NCI-H345 (cell line): Measurements from ENCODE around the gene CD79A.

ENCODE experiments used
- DNase-seq: peaks from one replicate; lab custom pipeline; 2025; lab: John Stamatoyannopoulos, UW

Gene CD79A

GRCh38 chr19:41883821-41884733 is 7.0 kb downstream of the CD79A start:
- DNase-seq: peak; percentile 95

GRCh38 chr19:41886761-41887710 is 10.0 kb downstream of the CD79A start:
- DNase-seq: no peak

GRCh38 chr19:41887711-41888382 is 10.8 kb downstream of the CD79A start:
- no peak for DNase-seq

GRCh38 chr19:41888926-41889325 is 11.8 kb downstream of the CD79A start:
- DNase-seq: no peak

- no peak for DNase-seq
Measured at GRCh38 chr19:41889896-41890295, 12.8 kb downstream of the CD79A start.

GRCh38 chr19:41890936-41891335 is 13.9 kb downstream of the CD79A start:
- no peak for DNase-seq

- no peak for DNase-seq
Measured at GRCh38 chr19:41892173-41892902, 15.3 kb downstream of the CD79A start.

- DNase-seq: no peak
Measured at GRCh38 chr19:41893899-41894298, 16.8 kb downstream of the CD79A start.

GRCh38 chr19:41894350-41894749 is 17.3 kb downstream of the CD79A start:
- no peak for DNase-seq

- no peak for DNase-seq
Measured at GRCh38 chr19:41895745-41896580, 18.9 kb downstream of the CD79A start.

- no peak for DNase-seq
Measured at GRCh38 chr19:41896581-41896942, 19.5 kb downstream of the CD79A start.

- DNase-seq: no peak
Measured at GRCh38 chr19:41897181-41897580, 20.1 kb downstream of the CD79A start.

- no peak for DNase-seq
Measured at GRCh38 chr19:41897820-41898219, 20.7 kb downstream of the CD79A start.

- DNase-seq: no peak
Measured at GRCh38 chr19:41898235-41898634, 21.2 kb downstream of the CD79A start.

- no peak for DNase-seq
Measured at GRCh38 chr19:41901707-41902360, 24.8 kb downstream of the CD79A start.

GRCh38 chr19:41902594-41902993 is 25.5 kb downstream of the CD79A start:
- no peak for DNase-seq

- no peak for DNase-seq
Measured at GRCh38 chr19:41903193-41903953, 26.3 kb downstream of the CD79A start.

GRCh38 chr19:41904118-41904870 is 27.2 kb downstream of the CD79A start:
- DNase-seq: peak; percentile 82
